Measurements from ENCODE around the gene PLA2G2F.

DNA sequence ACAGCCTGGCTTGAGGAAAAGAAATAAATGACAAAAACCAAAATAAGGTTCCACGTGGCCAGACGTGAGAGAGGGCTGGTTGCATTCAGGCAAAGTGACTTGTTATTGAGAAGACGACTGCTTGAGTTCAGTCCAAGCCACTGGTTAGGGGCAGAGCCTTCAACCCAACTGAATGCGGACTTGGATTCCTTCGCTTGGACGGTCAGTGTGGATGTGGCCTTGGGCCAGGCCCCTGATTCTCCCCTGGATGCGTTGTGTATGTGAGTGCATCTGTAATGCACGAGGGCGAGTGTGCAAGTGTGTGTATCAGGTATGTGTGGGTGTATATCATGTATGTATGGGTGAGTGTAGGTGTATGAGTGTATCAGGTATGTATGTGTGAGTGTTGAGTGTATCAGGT lies 1.9 kb downstream of the PLA2G2F start:
- no peak for TF ChIP-seq ESRRA (IDR thresholded peaks at IDR 0.05; ENCODE audit: low read length)
- TF ChIP-seq POLR2AphosphoS5 (IDR thresholded peaks at IDR 0.05; ENCODE audit: low read length): no peak
- TF ChIP-seq NFIC (IDR thresholded peaks at IDR 0.05; ENCODE audit: low read depth, low read length): no peak
- TF ChIP-seq CTCF (IDR thresholded peaks at IDR 0.05 in 2 of 3, conservative IDR thresholded peaks at IDR 0.05 in 1 of 3; ENCODE audit: control insufficient read depth in 2 of 3, extremely low read depth in 1 of 3, insufficient read depth in 1 of 3, low read depth in 3 of 3, low read length in 3 of 3): no peak
- no peak for TF ChIP-seq TARDBP (IDR thresholded peaks at IDR 0.05; ENCODE audit: borderline replicate concordance)
- TF ChIP-seq EZH2 (IDR thresholded peaks at IDR 0.05; ENCODE audit: borderline replicate concordance, control insufficient read depth, low read depth, low read length): no peak
- no peak for TF ChIP-seq SUZ12 (IDR thresholded peaks at IDR 0.05; ENCODE audit: unreplicated experiment)
- no peak for TF ChIP-seq MTA3 (IDR thresholded peaks at IDR 0.05; ENCODE audit: borderline replicate concordance, low read length)
- no peak for TF ChIP-seq TCF3 (IDR thresholded peaks at IDR 0.05; ENCODE audit: borderline replicate concordance, insufficient read depth, low read depth, low read length)
- TF ChIP-seq, protein P1, sequence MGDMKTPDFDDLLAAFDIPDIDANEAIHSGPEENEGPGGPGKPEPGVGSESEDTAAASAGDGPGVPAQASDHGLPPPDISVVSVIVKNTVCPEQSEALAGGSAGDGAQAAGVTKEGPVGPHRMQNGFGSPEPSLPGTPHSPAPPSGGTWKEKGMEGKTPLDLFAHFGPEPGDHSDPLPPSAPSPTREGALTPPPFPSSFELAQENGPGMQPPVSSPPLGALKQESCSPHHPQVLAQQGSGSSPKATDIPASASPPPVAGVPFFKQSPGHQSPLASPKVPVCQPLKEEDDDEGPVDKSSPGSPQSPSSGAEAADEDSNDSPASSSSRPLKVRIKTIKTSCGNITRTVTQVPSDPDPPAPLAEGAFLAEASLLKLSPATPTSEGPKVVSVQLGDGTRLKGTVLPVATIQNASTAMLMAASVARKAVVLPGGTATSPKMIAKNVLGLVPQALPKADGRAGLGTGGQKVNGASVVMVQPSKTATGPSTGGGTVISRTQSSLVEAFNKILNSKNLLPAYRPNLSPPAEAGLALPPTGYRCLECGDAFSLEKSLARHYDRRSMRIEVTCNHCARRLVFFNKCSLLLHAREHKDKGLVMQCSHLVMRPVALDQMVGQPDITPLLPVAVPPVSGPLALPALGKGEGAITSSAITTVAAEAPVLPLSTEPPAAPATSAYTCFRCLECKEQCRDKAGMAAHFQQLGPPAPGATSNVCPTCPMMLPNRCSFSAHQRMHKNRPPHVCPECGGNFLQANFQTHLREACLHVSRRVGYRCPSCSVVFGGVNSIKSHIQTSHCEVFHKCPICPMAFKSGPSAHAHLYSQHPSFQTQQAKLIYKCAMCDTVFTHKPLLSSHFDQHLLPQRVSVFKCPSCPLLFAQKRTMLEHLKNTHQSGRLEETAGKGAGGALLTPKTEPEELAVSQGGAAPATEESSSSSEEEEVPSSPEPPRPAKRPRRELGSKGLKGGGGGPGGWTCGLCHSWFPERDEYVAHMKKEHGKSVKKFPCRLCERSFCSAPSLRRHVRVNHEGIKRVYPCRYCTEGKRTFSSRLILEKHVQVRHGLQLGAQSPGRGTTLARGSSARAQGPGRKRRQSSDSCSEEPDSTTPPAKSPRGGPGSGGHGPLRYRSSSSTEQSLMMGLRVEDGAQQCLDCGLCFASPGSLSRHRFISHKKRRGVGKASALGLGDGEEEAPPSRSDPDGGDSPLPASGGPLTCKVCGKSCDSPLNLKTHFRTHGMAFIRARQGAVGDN (IDR thresholded peaks at IDR 0.05): no peak
- TF ChIP-seq CHD4 (IDR thresholded peaks at IDR 0.05): no peak
- no peak for TF ChIP-seq EP300 (IDR thresholded peaks at IDR 0.05; ENCODE audit: borderline replicate concordance in 1 of 2, control insufficient read depth in 1 of 2, low read depth in 2 of 2, low read length in 2 of 2)

All from GM12878 (cell line).